ENCODE results near the gene PRKCE.

Gene PRKCE

GRCh38 chr2:45826884-45827635, 175.6 kb downstream of the PRKCE start:
- no peak for DNase-seq (ENCODE audit: low read depth)

GRCh38 chr2:45830322-45830721, 178.8 kb downstream of the PRKCE start:
- DNase-seq (ENCODE audit: low read depth): no peak
- TF ChIP-seq CTCF (IDR thresholded peaks at IDR 0.05; ENCODE audit: control insufficient read depth, insufficient read depth, low read depth, low read length, missing control alignments): no peak
- no peak overlapping the region for H3K4me3 ChIP-seq (ENCODE audit: control insufficient read depth, low read depth, low read length)

More at GRCh38 chr2:45826884-45827635, 175.6 kb downstream of the PRKCE start:
- no peak for TF ChIP-seq CTCF (IDR thresholded peaks at IDR 0.05; ENCODE audit: control insufficient read depth, insufficient read depth, low read depth, low read length, missing control alignments)
- no peak overlapping the region for H3K4me3 ChIP-seq (ENCODE audit: control insufficient read depth, low read depth, low read length)

- no peak overlapping the region for H3K4me3 ChIP-seq (ENCODE audit: control insufficient read depth, low read depth, low read length)
- no peak for DNase-seq (ENCODE audit: low read depth)
- TF ChIP-seq CTCF (IDR thresholded peaks at IDR 0.05; ENCODE audit: control insufficient read depth, insufficient read depth, low read depth, low read length, missing control alignments): no peak
Measured at GRCh38 chr2:45833301-45833967, 182.0 kb downstream of the PRKCE start.

- no peak overlapping the region for H3K4me3 ChIP-seq (ENCODE audit: control insufficient read depth, low read depth, low read length)
- no peak for DNase-seq (ENCODE audit: low read depth)
- no peak for TF ChIP-seq CTCF (IDR thresholded peaks at IDR 0.05; ENCODE audit: control insufficient read depth, insufficient read depth, low read depth, low read length, missing control alignments)
Measured at GRCh38 chr2:45833968-45834344, 182.5 kb downstream of the PRKCE start.

- no peak overlapping the region for H3K4me3 ChIP-seq (ENCODE audit: control insufficient read depth, low read depth, low read length)
- DNase-seq (ENCODE audit: low read depth): no peak
- TF ChIP-seq CTCF (IDR thresholded peaks at IDR 0.05; ENCODE audit: control insufficient read depth, insufficient read depth, low read depth, low read length, missing control alignments): no peak
Measured at GRCh38 chr2:45834372-45834771, 182.9 kb downstream of the PRKCE start.

DNA sequence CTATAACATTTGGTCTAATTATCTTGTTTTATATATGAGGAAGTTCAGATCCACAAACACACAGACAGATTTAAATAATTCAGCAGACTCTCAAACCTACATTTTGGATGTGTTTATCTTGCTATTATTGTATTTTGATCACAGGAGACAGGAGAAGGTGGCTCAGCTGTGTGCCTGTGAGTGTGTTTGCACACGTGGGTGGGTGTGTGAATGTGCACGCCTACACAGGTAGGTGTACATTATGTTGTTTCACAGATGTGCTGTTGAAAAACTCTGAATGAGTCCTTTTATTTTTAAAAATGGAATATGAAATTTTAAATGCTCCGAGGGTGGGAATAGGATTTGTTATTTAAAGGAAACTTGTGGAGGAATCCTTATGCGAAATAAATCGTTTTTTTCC, 183.4 kb downstream of the PRKCE start:
- no peak overlapping the region for H3K4me3 ChIP-seq (ENCODE audit: control insufficient read depth, low read depth, low read length)
- DNase-seq (ENCODE audit: low read depth): no peak
- TF ChIP-seq CTCF (IDR thresholded peaks at IDR 0.05; ENCODE audit: control insufficient read depth, insufficient read depth, low read depth, low read length, missing control alignments): no peak
